ENCODE data around the gene FRAS1.

The FRAS1 gene

GRCh38 chr4:78145008-78145407, 87.9 kb downstream of the FRAS1 start:
- Histone ChIP-seq H3K27me3 (ENCODE audit: control insufficient read depth in 1 of 2, insufficient read depth in 2 of 2, low read length in 2 of 2) (no peaks in the 10 kb centered on the region), H3K4me3 (ENCODE audit: low read length in 2 of 2) (no peak overlapping the region), H3K27ac (ENCODE audit: low read length) (no peak overlapping the region), H3K9ac (ENCODE audit: low read length in 2 of 2) (no peak overlapping the region), H3K4me1 (ENCODE audit: control insufficient read depth, insufficient read depth, low read length) (no peaks in the 10 kb centered on the region), H3K9me3 (ENCODE audit: control insufficient read depth in 2 of 2, low read length in 2 of 2) (no peaks in the 10 kb centered on the region), H3K36me3 (ENCODE audit: control insufficient read depth in 2 of 2, insufficient read depth in 2 of 2, low read length in 2 of 2) (no peaks in the 10 kb centered on the region)

- no peaks in the 10 kb centered on the region for H3K4me1 ChIP-seq (ENCODE audit: control insufficient read depth, insufficient read depth, low read length)
- no peaks in the 10 kb centered on the region for H3K27me3 ChIP-seq (ENCODE audit: control insufficient read depth in 1 of 2, insufficient read depth in 2 of 2, low read length in 2 of 2)
- H3K9me3 ChIP-seq (ENCODE audit: control insufficient read depth in 2 of 2, low read length in 2 of 2): no peaks in the 10 kb centered on the region
- no peak overlapping the region for H3K4me3 ChIP-seq (ENCODE audit: low read length in 2 of 2)
- no peak overlapping the region for H3K9ac ChIP-seq (ENCODE audit: low read length in 2 of 2)
- H3K27ac ChIP-seq (ENCODE audit: low read length): no peak overlapping the region
- no peaks in the 10 kb centered on the region for H3K36me3 ChIP-seq (ENCODE audit: control insufficient read depth in 2 of 2, insufficient read depth in 2 of 2, low read length in 2 of 2)
Observed at GRCh38 chr4:78145622-78146021, 88.5 kb downstream of the FRAS1 start.

GRCh38 chr4:78149751-78150542, 92.8 kb downstream of the FRAS1 start:
- Histone ChIP-seq H3K36me3 (ENCODE audit: control insufficient read depth in 2 of 2, insufficient read depth in 2 of 2, low read length in 2 of 2) (no peaks in the 10 kb centered on the region), H3K4me1 (ENCODE audit: control insufficient read depth, insufficient read depth, low read length) (no peaks in the 10 kb centered on the region), H3K27ac (ENCODE audit: low read length) (no peak overlapping the region), H3K9me3 (ENCODE audit: control insufficient read depth in 2 of 2, low read length in 2 of 2) (no peaks in the 10 kb centered on the region), H3K4me3 (ENCODE audit: low read length in 2 of 2) (no peak overlapping the region), H3K9ac (ENCODE audit: low read length in 2 of 2) (no peak overlapping the region), H3K27me3 (ENCODE audit: control insufficient read depth in 1 of 2, insufficient read depth in 2 of 2, low read length in 2 of 2) (no peaks in the 10 kb centered on the region)

GRCh38 chr4:78150543-78150864, 93.4 kb downstream of the FRAS1 start:
- H3K4me1 ChIP-seq (ENCODE audit: control insufficient read depth, insufficient read depth, low read length): no peaks in the 10 kb centered on the region
- no peak overlapping the region for H3K27ac ChIP-seq (ENCODE audit: low read length)
- no peak overlapping the region for H3K9ac ChIP-seq (ENCODE audit: low read length in 2 of 2)
- no peaks in the 10 kb centered on the region for H3K36me3 ChIP-seq (ENCODE audit: control insufficient read depth in 2 of 2, insufficient read depth in 2 of 2, low read length in 2 of 2)
- no peaks in the 10 kb centered on the region for H3K27me3 ChIP-seq (ENCODE audit: control insufficient read depth in 1 of 2, insufficient read depth in 2 of 2, low read length in 2 of 2)
- no peaks in the 10 kb centered on the region for H3K9me3 ChIP-seq (ENCODE audit: control insufficient read depth in 2 of 2, low read length in 2 of 2)
- no peak overlapping the region for H3K4me3 ChIP-seq (ENCODE audit: low read length in 2 of 2)

- Histone ChIP-seq H3K36me3 (ENCODE audit: control insufficient read depth in 2 of 2, insufficient read depth in 2 of 2, low read length in 2 of 2) (no peaks in the 10 kb centered on the region), H3K4me1 (ENCODE audit: control insufficient read depth, insufficient read depth, low read length) (no peaks in the 10 kb centered on the region), H3K4me3 (ENCODE audit: low read length in 2 of 2) (no peak overlapping the region), H3K27me3 (ENCODE audit: control insufficient read depth in 1 of 2, insufficient read depth in 2 of 2, low read length in 2 of 2) (no peaks in the 10 kb centered on the region), H3K9me3 (ENCODE audit: control insufficient read depth in 2 of 2, low read length in 2 of 2) (no peaks in the 10 kb centered on the region), H3K9ac (ENCODE audit: low read length in 2 of 2) (no peak overlapping the region), H3K27ac (ENCODE audit: low read length) (no peak overlapping the region)
Observed at GRCh38 chr4:78152795-78153194, 95.7 kb downstream of the FRAS1 start.

- Histone ChIP-seq H3K4me1 (ENCODE audit: control insufficient read depth, insufficient read depth, low read length) (no peaks in the 10 kb centered on the region), H3K27me3 (ENCODE audit: control insufficient read depth in 1 of 2, insufficient read depth in 2 of 2, low read length in 2 of 2) (no peaks in the 10 kb centered on the region), H3K4me3 (ENCODE audit: low read length in 2 of 2) (no peak overlapping the region), H3K27ac (ENCODE audit: low read length) (no peak overlapping the region), H3K9ac (ENCODE audit: low read length in 2 of 2) (no peak overlapping the region), H3K36me3 (ENCODE audit: control insufficient read depth in 2 of 2, insufficient read depth in 2 of 2, low read length in 2 of 2) (no peaks in the 10 kb centered on the region), H3K9me3 (ENCODE audit: control insufficient read depth in 2 of 2, low read length in 2 of 2) (no peaks in the 10 kb centered on the region)
Observed at GRCh38 chr4:78154972-78155590, 98.0 kb downstream of the FRAS1 start.

GRCh38 chr4:78155616-78156105, 98.5 kb downstream of the FRAS1 start:
- H3K9ac ChIP-seq (ENCODE audit: low read length in 2 of 2): no peak overlapping the region
- H3K4me3 ChIP-seq (ENCODE audit: low read length in 2 of 2): no peak overlapping the region
- H3K36me3 ChIP-seq (ENCODE audit: control insufficient read depth in 2 of 2, insufficient read depth in 2 of 2, low read length in 2 of 2): no peaks in the 10 kb centered on the region
- no peaks in the 10 kb centered on the region for H3K9me3 ChIP-seq (ENCODE audit: control insufficient read depth in 2 of 2, low read length in 2 of 2)
- no peaks in the 10 kb centered on the region for H3K4me1 ChIP-seq (ENCODE audit: control insufficient read depth, insufficient read depth, low read length)
- no peak overlapping the region for H3K27ac ChIP-seq (ENCODE audit: low read length)
- H3K27me3 ChIP-seq (ENCODE audit: control insufficient read depth in 1 of 2, insufficient read depth in 2 of 2, low read length in 2 of 2): no peaks in the 10 kb centered on the region

- Histone ChIP-seq H3K27ac (ENCODE audit: low read length) (no peak overlapping the region), H3K9ac (ENCODE audit: low read length in 2 of 2) (no peak overlapping the region), H3K36me3 (ENCODE audit: control insufficient read depth in 2 of 2, insufficient read depth in 2 of 2, low read length in 2 of 2) (no peaks in the 10 kb centered on the region), H3K4me1 (ENCODE audit: control insufficient read depth, insufficient read depth, low read length) (no peaks in the 10 kb centered on the region), H3K4me3 (ENCODE audit: low read length in 2 of 2) (no peak overlapping the region), H3K9me3 (ENCODE audit: control insufficient read depth in 2 of 2, low read length in 2 of 2) (no peaks in the 10 kb centered on the region), H3K27me3 (ENCODE audit: control insufficient read depth in 1 of 2, insufficient read depth in 2 of 2, low read length in 2 of 2) (no peaks in the 10 kb centered on the region)
Observed at GRCh38 chr4:78156520-78156919, 99.4 kb downstream of the FRAS1 start.

- H3K9ac ChIP-seq (ENCODE audit: low read length in 2 of 2): no peak overlapping the region
- H3K4me3 ChIP-seq (ENCODE audit: low read length in 2 of 2): no peak overlapping the region
- H3K9me3 ChIP-seq (ENCODE audit: control insufficient read depth in 2 of 2, low read length in 2 of 2): no peaks in the 10 kb centered on the region
- no peaks in the 10 kb centered on the region for H3K4me1 ChIP-seq (ENCODE audit: control insufficient read depth, insufficient read depth, low read length)
- H3K27me3 ChIP-seq (ENCODE audit: control insufficient read depth in 1 of 2, insufficient read depth in 2 of 2, low read length in 2 of 2): no peaks in the 10 kb centered on the region
- no peaks in the 10 kb centered on the region for H3K36me3 ChIP-seq (ENCODE audit: control insufficient read depth in 2 of 2, insufficient read depth in 2 of 2, low read length in 2 of 2)
- no peak overlapping the region for H3K27ac ChIP-seq (ENCODE audit: low read length)
Observed at GRCh38 chr4:78162342-78162741, 105.2 kb downstream of the FRAS1 start.

GRCh38 chr4:78162821-78163220, 105.7 kb downstream of the FRAS1 start:
- no peaks in the 10 kb centered on the region for H3K9me3 ChIP-seq (ENCODE audit: control insufficient read depth in 2 of 2, low read length in 2 of 2)
- H3K4me1 ChIP-seq (ENCODE audit: control insufficient read depth, insufficient read depth, low read length): no peaks in the 10 kb centered on the region
- no peaks in the 10 kb centered on the region for H3K27me3 ChIP-seq (ENCODE audit: control insufficient read depth in 1 of 2, insufficient read depth in 2 of 2, low read length in 2 of 2)
- H3K27ac ChIP-seq (ENCODE audit: low read length): no peak overlapping the region
- no peak overlapping the region for H3K4me3 ChIP-seq (ENCODE audit: low read length in 2 of 2)
- no peaks in the 10 kb centered on the region for H3K36me3 ChIP-seq (ENCODE audit: control insufficient read depth in 2 of 2, insufficient read depth in 2 of 2, low read length in 2 of 2)
- no peak overlapping the region for H3K9ac ChIP-seq (ENCODE audit: low read length in 2 of 2)

GRCh38 chr4:78165758-78166157, 108.6 kb downstream of the FRAS1 start:
- H3K27ac ChIP-seq (ENCODE audit: low read length): no peak overlapping the region
- no peak overlapping the region for H3K9ac ChIP-seq (ENCODE audit: low read length in 2 of 2)
- no peaks in the 10 kb centered on the region for H3K9me3 ChIP-seq (ENCODE audit: control insufficient read depth in 2 of 2, low read length in 2 of 2)
- no peaks in the 10 kb centered on the region for H3K27me3 ChIP-seq (ENCODE audit: control insufficient read depth in 1 of 2, insufficient read depth in 2 of 2, low read length in 2 of 2)
- no peaks in the 10 kb centered on the region for H3K36me3 ChIP-seq (ENCODE audit: control insufficient read depth in 2 of 2, insufficient read depth in 2 of 2, low read length in 2 of 2)
- H3K4me1 ChIP-seq (ENCODE audit: control insufficient read depth, insufficient read depth, low read length): no peaks in the 10 kb centered on the region
- no peak overlapping the region for H3K4me3 ChIP-seq (ENCODE audit: low read length in 2 of 2)

Measured in stomach smooth muscle (tissue), 2 donors.